ENCODE data around the gene GRK2.

- TF ChIP-seq EZH2 (IDR thresholded peaks at IDR 0.05; ENCODE audit: borderline replicate concordance, low read depth, low read length, poor library complexity, severe bottlenecking) (no peak), CTCF (conservative IDR thresholded peaks at IDR 0.05; ENCODE audit: low read depth, low read length) (no peak)
Observed at GRCh38 chr11:67240576-67241389, 25.5 kb upstream of the GRK2 start.

Measured in A673 (cell line).